Heart right ventricle (tissue), 16 donors: Measurements from ENCODE around the gene TRMT11. TPM values are rescaled to one million over a fixed set of nuclear protein-coding genes. Genes with fewer than 3 reads are reported as not detected.

Source experiments
- ATAC-seq, 8 donors: fragments of 200-7000 bp; cut with Tn5 transposase; one replicate each; pipeline ENCODE4 v1.9.1; 2020; ENCODE audit warnings: mild to moderate bottlenecking in 8 of 8, moderate library complexity in 8 of 8, moderate number of reproducible peaks in 1 of 8
- DNase-seq, 2 donors: peaks; one replicate each; pipeline ENCODE4 v3.0.0-alpha.2; 2020
- H3K27ac ChIP-seq, 10 donors: fragments of 200-600 bp; sonication (generic) in 2 of 10; one replicate each; pipeline versions ENCODE4 v1.5.0 to v1.8.0; 2020 to 2022; ENCODE audit warnings: mild to moderate bottlenecking in 3 of 10
- H3K27me3 ChIP-seq, 7 donors: fragments of 200-600 bp; one replicate each; pipeline ENCODE4 v1.8.0; 2021 to 2022; ENCODE audit warnings: mild to moderate bottlenecking in 2 of 7
- H3K36me3 ChIP-seq, 9 donors: fragments of 200-600 bp; sonication (generic) in 1 of 9; one replicate each; pipeline versions ENCODE4 v1.5.0 to v1.8.0; 2020 to 2022; ENCODE audit warnings: mild to moderate bottlenecking in 2 of 9
- H3K4me1 ChIP-seq, 9 donors: fragments of 200-600 bp; sonication (generic) in 1 of 9; one replicate each; pipeline versions ENCODE4 v1.5.0 to v1.8.0; 2020 to 2022; ENCODE audit warnings: mild to moderate bottlenecking in 4 of 9
- H3K4me3 ChIP-seq, 10 donors: fragments of 200-600 bp; sonication (generic) in 2 of 10; one replicate each; pipeline versions ENCODE4 v1.5.0 to v1.8.0; 2020 to 2022; ENCODE audit warnings: mild to moderate bottlenecking in 7 of 10, moderate library complexity in 2 of 10
- H3K9me3 ChIP-seq, 11 donors: fragments of 200-600 bp in 10 of 11; sonication (generic) in 2 of 11; one replicate each; pipeline versions ENCODE4 v1.5.0 to v1.8.0; 2013 to 2022; ENCODE audit warnings: mild to moderate bottlenecking in 2 of 11, control low read depth in 1 of 11, moderate library complexity in 1 of 11
- CTCF ChIP-seq, 9 donors: fragments of 200-600 bp; sonication (generic) in 2 of 9; IDR thresholded peaks; one replicate each; pipeline versions ENCODE4 v1.5.0 to v1.8.0; 2021 to 2022; ENCODE audit warnings: antibody characterized with exemption in 9 of 9, mild to moderate bottlenecking in 5 of 9, moderate library complexity in 1 of 9
- WGBS, 2 donors: extraction: QIAGEN DNeasy Blood & Tissue Kit; methylation state at CpG; one replicate each; pipeline ENCODE4 v1.1.7; 2013; ENCODE audit warnings: inconsistent platforms in 1 of 2; 5-methylcytosine and 5-hydroxymethylcytosine counted together
- intact Hi-C, 10 donors: fragments of 100-400 bp; cut with DNase I; formaldehyde crosslinking; loops; one replicate each; pipeline versions ENCODE4 v1.11.1 to v1.14.2; 2022
- polyA plus RNA-seq, 2 donors: library from polyadenylated mRNA; stranded (reverse); fragments of 200-250 nt; gene quantifications; one replicate each; pipeline ENCODE4 v1.2.3, GENCODE V29; 2013
- total RNA-seq, 10 donors: library from RNA; stranded (reverse); fragmentation: NEBNext Ultra II Directional in 3 of 10; extraction: Animal tissue kit (Norgen Biotek cat#: 25700) in 3 of 10; gene quantifications; one replicate each; pipeline versions ENCODE4 v1.2.1 to v1.2.4, GENCODE V29; 2021 to 2023
- donor health status: Arrhythmogenic right ventricular cardiomyopathy.
- donor health status: ischemic (EF 13 %, LVEDD 7.1; RV severe dilation, severe dysfunction).
- donor health status: healthy with polysubstance abuse.
- donor health status: DM: no; HTN: yes; CAD: no.
- donor health status: DM: no; HTN: no; CAD: no.
- donor health status: ischemic (EF 25% LVEDD 6.9; RV normal size, moderate dysfunction).
- donor health status: ischemic (EF 25% LVEDD 5.7; RV mildly dilated, moderate dysfunction).
- donor health status: healthy.
- donor health status: DM: yes; HTN: yes; CAD: no.
- donor health status: Ischemic cardiomyopathy.
- donor health status: ischemic (EF 35%, LVEDD 5.7; RV mildly dilated, moderate dysfunction).
- donor health status: nonischemic (EF 11% LVEDD 7.7; RV severe dilation, severe dysfunction).
- donor health status: DM: yes; HTN: yes; CAD: no.
- donor health status: PGD.
- donor health status: ischemic (EF 29% LVEDD 5.4; RV normal size, mild dysfunction).
- donor health status: nonischemic (EF 23%, LVEDD 6.1; RV moderate dilation, normal function).

Gene TRMT11
- total and polyA plus RNA-seq, 12 donors = 7.2 to 15.8 (median 11.0) TPM

- WGBS, 2 donors = 63 to 71% methylated on average over 5 of the region's 5 CpGs
- H3K4me3 ChIP-seq = no peak overlapping the region
- H3K4me1 ChIP-seq = peaks cover 0 to 31% (median 11%) of the 10 kb centered on the region in 9 donors
- no peak for TF ChIP-seq CTCF (IDR thresholded peaks at IDR 0.05)
- DNase-seq (no peak), ATAC-seq (no peak)
- H3K36me3 ChIP-seq = no peaks in the 10 kb centered on the region
- no peaks in the 10 kb centered on the region for H3K9me3 ChIP-seq
- H3K27ac ChIP-seq = peak overlapping the region in 1 of 10 donors; percentile 24
- intact Hi-C loops = loop anchor here in 1 of 10 donors (10.0 kb wide), 1 partner anchor 66 kb away; no protein-coding TSS in a partner anchor
- H3K27me3 ChIP-seq = peaks cover 0 to 4% (median 0%) of the 10 kb centered on the region in 7 donors
These were observed 45.9 kb upstream of the TRMT11 start for GRCh38 chr6:125940247-125941041.

GRCh38 chr6:125942672-125943527 lies 43.4 kb upstream of the TRMT11 start:
- DNase-seq (no peak), ATAC-seq (no peak)
- H3K27ac ChIP-seq = peak overlapping the region in 2 of 10 donors; percentile 33 to 61
- no peak overlapping the region for H3K4me3 ChIP-seq
- TF ChIP-seq CTCF (IDR thresholded peaks at IDR 0.05) = no peak
- no peaks in the 10 kb centered on the region for H3K36me3 ChIP-seq
- peaks cover 0 to 4% (median 0%) of the 10 kb centered on the region in 7 donors for H3K27me3 ChIP-seq
- H3K4me1 ChIP-seq = peaks cover 0 to 53% (median 18%) of the 10 kb centered on the region in 9 donors
- no peaks in the 10 kb centered on the region for H3K9me3 ChIP-seq
- WGBS, 2 donors = 93 to 94% methylated on average over 10 of the region's 10 CpGs
- intact Hi-C loops = loop anchor here in 1 of 10 donors (10.0 kb wide), 1 partner anchor 68 kb away; no protein-coding TSS in a partner anchor

GRCh38 chr6:125943528-125944433 lies 42.6 kb upstream of the TRMT11 start:
- ATAC-seq (no peak), DNase-seq (no peak)
- no peak overlapping the region for H3K4me3 ChIP-seq
- no peak for TF ChIP-seq CTCF (IDR thresholded peaks at IDR 0.05)
- peak overlapping the region in 7 of 10 donors; percentile 14 to 72 (median 50) for H3K27ac ChIP-seq
- intact Hi-C loops = loop anchor here in 1 of 10 donors (10.0 kb wide), 1 partner anchor 69 kb away; no protein-coding TSS in a partner anchor
- H3K36me3 ChIP-seq = no peaks in the 10 kb centered on the region
- H3K9me3 ChIP-seq = no peaks in the 10 kb centered on the region
- 79 to 89% methylated on average over 4 of the region's 4 CpGs for WGBS, 2 donors
- peaks cover 0 to 4% (median 0%) of the 10 kb centered on the region in 7 donors for H3K27me3 ChIP-seq
- peaks cover 0 to 56% (median 18%) of the 10 kb centered on the region in 9 donors for H3K4me1 ChIP-seq
